ENCODE data around the gene TTYH2.

GRCh38 chr17:74292495-74292894, 79.1 kb downstream of the TTYH2 start:
- TF ChIP-seq CTCF (IDR thresholded peaks at IDR 0.05) (no peak), POLR2A (IDR thresholded peaks at IDR 0.05) (no peak)
